B cell (primary cell): Measurements from ENCODE around the gene TIE1. TPM values are rescaled to one million over a fixed set of nuclear protein-coding genes. Genes with fewer than 3 reads are reported as not detected.

ENCODE experiments used
- ATAC-seq: fragments of 200-7000 bp; cut with Tn5 transposase; one replicate; pipeline ENCODE4 v1.10.0; 2021; ENCODE audit warnings: low read depth, mild to moderate bottlenecking, moderate number of reproducible peaks, moderate library complexity
- CTCF ChIA-PET: fragments of 350-600 bp; sonication (Branson Sonifier 250); formaldehyde crosslinking; loops from one replicate; lab custom pipeline; 2021; ENCODE audit warnings: antibody characterized with exemption, inconsistent platforms; lab: Charles Lee
- POLR2A ChIA-PET: fragments of 350-600 bp; sonication (Branson Sonifier 250); formaldehyde crosslinking; loops from one replicate; lab custom pipeline; 2021; ENCODE audit warnings: antibody characterized with exemption; lab: Charles Lee
- DNase-seq: peaks from one replicate; pipeline ENCODE4 v3.0.0; 2013
- H2AFZ ChIP-seq: 2 replicates; pipeline ENCODE4 v1.6.1; 2012; ENCODE audit warnings: mild to moderate bottlenecking, low read depth, low read length; ENCODE audit not compliant: insufficient read depth, poor library complexity, severe bottlenecking
- H3K27ac ChIP-seq, 2 donors: 1 replicate in 1 of 2; 2 replicates in 1 of 2; pipeline ENCODE4 v1.5.1; 2012 to 2013; ENCODE audit warnings: low read length in 2 of 2, mild to moderate bottlenecking in 2 of 2, moderate library complexity in 1 of 2
- H3K27me3 ChIP-seq, 4 experiments: fragments of 200-600 bp in 1 of 4; sonication (generic) in 1 of 4; replicated peaks in 1 of 4; 1 replicate in 2 of 4; 2 replicates in 2 of 4; pipeline versions ENCODE4 v1.6.1 to v1.7.0; 2013 to 2016; ENCODE audit warnings: low read length in 3 of 4, mild to moderate bottlenecking in 2 of 4, mixed read lengths in 1 of 4, moderate library complexity in 1 of 4; ENCODE audit not compliant: insufficient read depth in 4 of 4, control insufficient read depth in 3 of 4; ENCODE audit errors: control extremely low read depth in 1 of 4
- H3K36me3 ChIP-seq, 2 experiments: replicated peaks in 1 of 2; 1 replicate in 1 of 2; 2 replicates in 1 of 2; pipeline versions ENCODE4 v1.6.1 to v1.7.1; 2013; ENCODE audit warnings: low read length in 1 of 2; ENCODE audit not compliant: insufficient read depth in 2 of 2, control insufficient read depth in 1 of 2; ENCODE audit errors: control extremely low read depth in 1 of 2, extremely low read depth in 1 of 2
- H3K4me1 ChIP-seq, 2 donors: fragments of 200-600 bp in 1 of 2; sonication (generic) in 1 of 2; 1 replicate in 1 of 2; 2 replicates in 1 of 2; pipeline versions ENCODE4 v1.5.1 to v1.6.1; 2013 to 2017; ENCODE audit warnings: low read length in 2 of 2; ENCODE audit not compliant: control insufficient read depth in 2 of 2, insufficient read depth in 2 of 2
- H3K4me2 ChIP-seq: replicated peaks from 2 replicates; pipeline ENCODE3; 2012; ENCODE audit warnings: mild to moderate bottlenecking, low read depth, low read length; ENCODE audit not compliant: poor library complexity, severe bottlenecking
- H3K4me3 ChIP-seq, 5 experiments: fragments of 200-600 bp in 1 of 5; sonication (generic) in 1 of 5; 1 replicate in 3 of 5; 2 replicates in 2 of 5; pipeline versions ENCODE4 v1.5.1 to v1.7.0; 2011 to 2016; ENCODE audit warnings: low read length in 4 of 5, mild to moderate bottlenecking in 4 of 5, low read depth in 2 of 5, control low read depth in 1 of 5, moderate library complexity in 1 of 5; ENCODE audit not compliant: insufficient read depth in 1 of 5; ENCODE audit errors: control extremely low read depth in 1 of 5, extremely low read depth in 1 of 5
- H3K79me2 ChIP-seq: fragments of 200-600 bp; sonication (generic); one replicate; pipeline ENCODE4 v1.6.0; 2016; ENCODE audit warnings: low read length; ENCODE audit not compliant: control insufficient read depth, insufficient read depth
- H3K9ac ChIP-seq: fragments of 200-600 bp; sonication (generic); 2 replicates; pipeline ENCODE4 v1.6.1; 2017; ENCODE audit warnings: mild to moderate bottlenecking, low read length, moderate library complexity
- H3K9me3 ChIP-seq, 3 donors: one replicate each; pipeline versions ENCODE4 v1.6.1 to v1.7.1; 2013; ENCODE audit warnings: low read length in 2 of 3; ENCODE audit not compliant: control insufficient read depth in 2 of 3, insufficient read depth in 1 of 3; ENCODE audit errors: control extremely low read depth in 1 of 3
- H4K20me1 ChIP-seq: 2 replicates; pipeline ENCODE4 v1.6.0; 2012; ENCODE audit warnings: mild to moderate bottlenecking, low read length; ENCODE audit not compliant: insufficient read depth, control insufficient read depth, poor library complexity, severe bottlenecking
- H3K27ac Mint-ChIP-seq: one replicate; pipeline ENCODE4 v1.8.0; 2021; ENCODE audit warnings: mixed read lengths
- H3K27me3 Mint-ChIP-seq: one replicate; pipeline ENCODE4 v1.8.0; 2021; ENCODE audit warnings: mixed read lengths
- H3K4me1 Mint-ChIP-seq: one replicate; pipeline ENCODE4 v1.8.0; 2021; ENCODE audit warnings: mixed read lengths
- H3K4me3 Mint-ChIP-seq: one replicate; pipeline ENCODE4 v1.8.0; 2021; ENCODE audit warnings: mixed read lengths
- H3K9me3 Mint-ChIP-seq: one replicate; pipeline ENCODE4 v1.8.0; 2022; ENCODE audit warnings: mixed read lengths; ENCODE audit not compliant: insufficient read depth
- CTCF ChIP-seq: fragments of 200-600 bp; IDR thresholded peaks from one replicate; pipeline ENCODE4 v1.8.0; 2022; ENCODE audit warnings: antibody characterized with exemption, mild to moderate bottlenecking
- EZH2 ChIP-seq: IDR thresholded peaks from 2 replicates; pipeline ENCODE4 v1.6.1; 2012; ENCODE audit warnings: borderline replicate concordance, low read depth, mild to moderate bottlenecking, moderate library complexity, low read length; ENCODE audit not compliant: insufficient read depth, poor library complexity, severe bottlenecking
- WGBS: methylation state at CpG from one replicate; pipeline ENCODE4 v1.1.5; 2013; ENCODE audit warnings: missing lambda C conversion rate; ENCODE audit not compliant: insufficient coverage; 5-methylcytosine and 5-hydroxymethylcytosine counted together
- intact Hi-C: fragments of 100-400 bp; cut with micrococcal nuclease; formaldehyde crosslinking; loops from one replicate; pipeline ENCODE4 v1.10.0; 2022
- polyA plus RNA-seq: library from polyadenylated mRNA; depleted of rRNA; stranded (reverse); fragments of >200 nt; gene quantifications from 2 replicates; pipeline ENCODE4 v1.2.3, GENCODE V29; 2012
- total RNA-seq, 2 donors: library from RNA; stranded (reverse); fragments of 120-200 nt in 1 of 2; gene quantifications; 1 replicate in 1 of 2; 2 replicates in 1 of 2; pipeline versions ENCODE4 v1.2.3 to v1.2.4, GENCODE V29; 2013 to 2022

The TIE1 gene
- total and polyA plus RNA-seq, 2 donors (not counting 1 experiment from before 2014, with no cell fraction given), result 0.10 TPM; not detected in 1

DNA sequence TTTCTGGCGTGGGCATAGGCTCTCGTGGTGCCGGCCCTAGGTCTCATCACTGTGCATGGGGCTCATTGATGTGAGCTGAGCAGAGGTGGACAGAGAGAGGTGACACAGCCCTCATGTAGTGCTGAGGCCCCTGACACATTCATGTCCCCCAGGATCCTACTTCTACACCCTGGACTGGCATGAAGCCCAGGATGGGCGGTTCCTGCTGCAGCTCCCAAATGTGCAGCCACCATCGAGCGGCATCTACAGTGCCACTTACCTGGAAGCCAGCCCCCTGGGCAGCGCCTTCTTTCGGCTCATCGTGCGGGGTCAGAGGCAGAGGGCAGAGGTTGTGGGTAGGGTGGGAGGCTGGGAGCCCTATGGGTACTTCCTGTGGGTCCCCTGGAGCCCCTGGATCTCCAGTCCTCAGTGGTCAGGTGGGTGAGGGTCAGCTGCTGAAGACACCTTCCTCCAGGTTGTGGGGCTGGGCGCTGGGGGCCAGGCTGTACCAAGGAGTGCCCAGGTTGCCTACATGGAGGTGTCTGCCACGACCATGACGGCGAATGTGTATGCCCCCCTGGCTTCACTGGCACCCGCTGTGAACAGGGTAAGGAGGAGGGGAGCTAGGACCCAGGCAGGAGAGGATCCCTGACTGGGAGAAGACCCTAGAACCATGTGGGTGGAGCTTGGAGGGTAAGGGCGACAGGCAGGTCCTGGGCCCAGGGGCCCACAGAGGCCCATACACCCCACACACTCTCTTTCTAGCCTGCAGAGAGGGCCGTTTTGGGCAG, 6.1 kb downstream of the TIE1 start:
- ChIA-PET CTCF (no interaction called here), POLR2A (no interaction called here)
- Mint-ChIP-seq H3K9me3 (no peaks in the 10 kb centered on the region), H3K4me3 (no peak overlapping the region), H3K4me1 (no peaks in the 10 kb centered on the region), H3K27me3 (peaks cover 19% of the 10 kb centered on the region), H3K27ac (no peak overlapping the region)
- intact Hi-C loops, result no loop called here
- no peak overlapping the region for H3K4me3 ChIP-seq
- no peak overlapping the region for H3K4me2 ChIP-seq
- no peak overlapping the region for H3K9ac ChIP-seq
- peaks cover 0 to 3% (median 0%) of the 10 kb centered on the region in 4 experiments for H3K27me3 ChIP-seq
- no peaks in the 10 kb centered on the region for H3K36me3 ChIP-seq
- WGBS, result 91% methylated on average over 14 of the region's 17 CpGs
- ATAC-seq (no peak), DNase-seq (no peak)
- TF ChIP-seq EZH2, result no peak
- no peak for TF ChIP-seq CTCF
- H3K4me1 ChIP-seq, result no peaks in the 10 kb centered on the region
- no peak overlapping the region for H3K27ac ChIP-seq
- no peak overlapping the region for H2AFZ ChIP-seq
- H3K9me3 ChIP-seq, result no peaks in the 10 kb centered on the region
- H3K79me2 ChIP-seq, result no peaks in the 10 kb centered on the region
- H4K20me1 ChIP-seq, result no peaks in the 10 kb centered on the region

DNA sequence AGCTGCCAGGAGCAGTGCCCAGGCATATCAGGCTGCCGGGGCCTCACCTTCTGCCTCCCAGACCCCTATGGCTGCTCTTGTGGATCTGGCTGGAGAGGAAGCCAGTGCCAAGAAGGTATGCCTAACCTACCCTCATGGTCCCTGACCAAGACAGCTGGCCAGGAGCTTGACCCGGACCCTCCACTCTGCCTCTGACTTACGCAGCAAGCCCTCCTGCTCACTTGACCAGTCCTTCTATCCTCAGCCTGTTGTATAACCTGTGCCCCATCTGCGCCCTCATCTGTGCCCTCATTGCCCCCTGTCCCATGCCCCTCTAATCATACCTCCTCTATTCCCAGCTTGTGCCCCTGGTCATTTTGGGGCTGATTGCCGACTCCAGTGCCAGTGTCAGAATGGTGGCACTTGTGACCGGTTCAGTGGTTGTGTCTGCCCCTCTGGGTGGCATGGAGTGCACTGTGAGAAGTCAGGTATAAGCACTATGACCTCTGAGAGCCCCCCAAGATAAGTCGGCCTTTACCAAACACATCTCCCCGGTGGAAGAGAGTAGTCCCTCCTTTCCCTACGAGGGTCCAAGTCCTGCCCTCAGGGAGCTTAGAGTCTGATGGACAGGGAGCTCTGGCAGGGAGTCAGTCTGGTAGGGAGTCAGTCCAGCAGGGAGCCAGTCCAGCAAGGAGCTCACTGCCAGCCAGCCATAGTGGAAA, 6.8 kb downstream of the TIE1 start:
- Mint-ChIP-seq H3K27me3 (peaks cover 13% of the 10 kb centered on the region), H3K27ac (no peak overlapping the region), H3K9me3 (no peaks in the 10 kb centered on the region), H3K4me3 (no peak overlapping the region), H3K4me1 (no peaks in the 10 kb centered on the region)
- Histone ChIP-seq H3K36me3 (no peaks in the 10 kb centered on the region), H3K79me2 (no peaks in the 10 kb centered on the region), H3K9me3 (no peaks in the 10 kb centered on the region), H3K4me2 (no peak overlapping the region), H3K27me3 (peaks cover 0 to 3% (median 0%) of the 10 kb centered on the region in 4 experiments), H4K20me1 (no peaks in the 10 kb centered on the region), H3K4me1 (no peaks in the 10 kb centered on the region), H3K9ac (no peak overlapping the region), H3K4me3 (no peak overlapping the region), H3K27ac (no peak overlapping the region), H2AFZ (no peak overlapping the region)
- CTCF ChIA-PET, result no interaction called here
- 97% methylated on average over 7 of the region's 9 CpGs for WGBS
- intact Hi-C loops, result no loop called here
- ATAC-seq, result no peak
- POLR2A ChIA-PET, result no interaction called here
- no peak for DNase-seq
- TF ChIP-seq EZH2, result no peak
- no peak for TF ChIP-seq CTCF
